Measurements from ENCODE around the gene GYS1. TPM values are rescaled to one million over a fixed set of nuclear protein-coding genes. Genes with fewer than 3 reads are reported as not detected.
A peak's percentile ranks its signal among the peaks of the same experiment; 100 is the strongest.

GYS1 gene
- total RNA-seq, 1 donor from 2014 or later = 56.2 TPM

DNA sequence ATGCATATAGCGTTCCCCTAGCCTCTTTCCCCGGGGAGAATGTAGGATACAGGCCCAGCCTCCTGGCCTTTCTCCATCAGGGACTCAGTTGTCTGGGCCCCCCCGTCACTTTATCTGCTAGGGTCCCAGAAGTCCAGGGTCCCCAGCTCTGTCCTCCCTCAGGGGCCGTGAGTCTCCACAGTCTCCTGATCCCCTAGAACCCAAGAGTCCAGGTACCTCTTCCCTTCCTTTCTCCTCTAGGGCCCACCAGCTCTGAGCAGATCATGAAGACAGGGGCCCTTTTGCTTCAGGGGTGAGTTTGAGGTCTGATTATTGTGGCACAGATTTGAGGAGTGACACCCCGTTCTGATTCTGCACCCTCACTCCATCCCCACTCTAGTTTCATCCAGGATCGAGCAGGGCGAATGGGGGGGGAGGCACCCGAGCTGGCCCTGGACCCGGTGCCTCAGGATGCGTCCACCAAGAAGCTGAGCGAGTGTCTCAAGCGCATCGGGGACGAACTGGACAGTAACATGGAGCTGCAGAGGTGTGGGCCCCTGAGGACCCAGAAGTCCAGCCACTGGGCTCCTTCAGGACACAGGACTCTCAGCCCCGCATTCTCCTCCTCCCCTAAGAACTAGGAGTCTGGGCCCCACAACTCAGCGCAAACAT is 37.7 kb downstream of the GYS1 start:
- DNase-seq (ENCODE audit: low read depth, low spot score) = no peak
- no peaks in the 10 kb centered on the region for H3K27me3 Mint-ChIP-seq (ENCODE audit: low read depth)
- peaks cover 11% of the 10 kb centered on the region for H3K36me3 Mint-ChIP-seq (ENCODE audit: low read depth)
- H3K4me3 Mint-ChIP-seq = peak overlapping the region; percentile 87
- TF ChIP-seq, protein P1, sequence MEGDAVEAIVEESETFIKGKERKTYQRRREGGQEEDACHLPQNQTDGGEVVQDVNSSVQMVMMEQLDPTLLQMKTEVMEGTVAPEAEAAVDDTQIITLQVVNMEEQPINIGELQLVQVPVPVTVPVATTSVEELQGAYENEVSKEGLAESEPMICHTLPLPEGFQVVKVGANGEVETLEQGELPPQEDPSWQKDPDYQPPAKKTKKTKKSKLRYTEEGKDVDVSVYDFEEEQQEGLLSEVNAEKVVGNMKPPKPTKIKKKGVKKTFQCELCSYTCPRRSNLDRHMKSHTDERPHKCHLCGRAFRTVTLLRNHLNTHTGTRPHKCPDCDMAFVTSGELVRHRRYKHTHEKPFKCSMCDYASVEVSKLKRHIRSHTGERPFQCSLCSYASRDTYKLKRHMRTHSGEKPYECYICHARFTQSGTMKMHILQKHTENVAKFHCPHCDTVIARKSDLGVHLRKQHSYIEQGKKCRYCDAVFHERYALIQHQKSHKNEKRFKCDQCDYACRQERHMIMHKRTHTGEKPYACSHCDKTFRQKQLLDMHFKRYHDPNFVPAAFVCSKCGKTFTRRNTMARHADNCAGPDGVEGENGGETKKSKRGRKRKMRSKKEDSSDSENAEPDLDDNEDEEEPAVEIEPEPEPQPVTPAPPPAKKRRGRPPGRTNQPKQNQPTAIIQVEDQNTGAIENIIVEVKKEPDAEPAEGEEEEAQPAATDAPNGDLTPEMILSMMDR (conservative IDR thresholded peaks at IDR 0.05) = no peak
- H3K9me3 Mint-ChIP-seq = no peaks in the 10 kb centered on the region
- peak overlapping the region; percentile 35 for H3K27ac Mint-ChIP-seq (ENCODE audit: unreplicated experiment)
- peaks cover 22% of the 10 kb centered on the region for H3K4me1 Mint-ChIP-seq

DNA sequence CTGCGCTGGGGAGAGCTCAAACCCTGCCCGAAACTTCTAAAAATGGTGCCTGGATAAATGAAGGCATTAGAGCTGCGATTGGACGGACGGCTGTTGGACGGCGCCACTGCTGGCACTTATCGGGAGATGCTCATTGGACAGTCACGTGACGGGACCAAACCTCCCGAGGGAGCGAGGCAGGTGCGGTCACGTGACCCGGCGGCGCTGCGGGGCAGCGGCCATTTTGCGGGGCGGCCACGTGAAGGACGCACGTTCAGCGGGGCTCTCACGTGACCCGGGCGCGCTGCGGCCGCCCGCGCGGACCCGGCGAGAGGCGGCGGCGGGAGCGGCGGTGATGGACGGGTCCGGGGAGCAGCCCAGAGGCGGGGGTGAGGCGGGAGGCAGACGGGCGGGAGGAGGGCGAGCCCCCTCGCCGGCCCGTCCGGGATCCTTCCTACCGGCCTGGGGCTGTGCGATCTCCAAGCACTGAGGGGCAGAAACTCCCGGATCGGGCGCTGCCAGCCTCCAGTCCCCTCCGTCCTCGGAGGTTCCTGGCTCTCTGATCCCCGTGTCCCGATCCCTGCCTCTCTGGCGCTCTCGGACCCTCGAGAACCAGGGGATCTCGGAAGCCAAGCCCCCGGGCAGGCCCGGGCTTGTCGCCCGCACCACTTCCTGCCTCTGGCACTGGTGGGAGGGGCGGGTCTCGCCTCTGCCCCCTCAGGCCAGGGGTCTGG is 38.4 kb downstream of the GYS1 start, which contains the start of gene BAX:
Gene BAX (plus strand): TSS at position 281 of the 713 bp plus-strand sequence. CDS start 54 bp downstream, at position 335.
- TF ChIP-seq, protein P1 (conservative IDR thresholded peaks at IDR 0.05) = no peak
- H3K4me3 Mint-ChIP-seq = peak within 1 kb of the TSS; percentile 87
- H3K27ac Mint-ChIP-seq (ENCODE audit: unreplicated experiment) = peak within 1 kb of the TSS; percentile 87
- peaks cover 22% of the 10 kb centered on the region for H3K4me1 Mint-ChIP-seq
- H3K27me3 Mint-ChIP-seq (ENCODE audit: low read depth) = no peaks in the 10 kb centered on the region
- peaks cover 11% of the 10 kb centered on the region for H3K36me3 Mint-ChIP-seq (ENCODE audit: low read depth)
- peak; percentile 98 for DNase-seq (ENCODE audit: low read depth, low spot score)
- no peaks in the 10 kb centered on the region for H3K9me3 Mint-ChIP-seq

DNA sequence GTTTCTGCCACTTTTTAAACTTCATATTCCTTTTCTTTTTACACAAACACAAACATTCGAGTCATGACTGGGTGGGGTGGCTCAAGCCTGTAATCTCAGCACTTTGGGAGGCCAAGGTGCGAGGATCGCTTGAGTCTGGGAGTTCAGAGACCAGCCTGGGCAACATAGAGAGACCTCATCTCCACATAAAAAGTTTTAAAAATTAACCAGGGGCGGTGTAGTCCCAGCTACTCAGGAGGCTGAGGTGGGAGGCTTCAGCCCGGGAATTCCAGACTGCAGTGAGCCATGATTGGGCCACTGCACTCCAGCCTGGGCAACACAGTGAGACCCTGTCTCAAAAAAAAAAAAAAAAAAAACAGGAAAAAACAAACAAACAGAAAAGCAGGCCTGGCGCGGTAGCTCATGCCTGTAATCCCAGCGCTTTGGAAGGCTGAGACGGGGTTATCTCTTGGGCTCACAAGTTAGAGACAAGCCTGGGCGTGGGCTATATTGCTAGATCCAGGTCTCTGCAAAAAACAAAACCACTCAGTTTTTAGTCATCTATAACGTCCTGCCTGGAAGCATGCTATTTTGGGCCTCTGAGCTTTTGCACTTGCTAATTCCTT is 39.0 kb downstream of the GYS1 start:
- TF ChIP-seq, protein P1 (conservative IDR thresholded peaks at IDR 0.05) = no peak
- Mint-ChIP-seq H3K9me3 (no peaks in the 10 kb centered on the region), H3K4me1 (peaks cover 22% of the 10 kb centered on the region), H3K4me3 (peak overlapping the region; percentile 86), H3K36me3 (ENCODE audit: low read depth) (peaks cover 11% of the 10 kb centered on the region), H3K27me3 (ENCODE audit: low read depth) (no peaks in the 10 kb centered on the region), H3K27ac (ENCODE audit: unreplicated experiment) (peak overlapping the region; percentile 87)
- DNase-seq (ENCODE audit: low read depth, low spot score) = no peak

DNA sequence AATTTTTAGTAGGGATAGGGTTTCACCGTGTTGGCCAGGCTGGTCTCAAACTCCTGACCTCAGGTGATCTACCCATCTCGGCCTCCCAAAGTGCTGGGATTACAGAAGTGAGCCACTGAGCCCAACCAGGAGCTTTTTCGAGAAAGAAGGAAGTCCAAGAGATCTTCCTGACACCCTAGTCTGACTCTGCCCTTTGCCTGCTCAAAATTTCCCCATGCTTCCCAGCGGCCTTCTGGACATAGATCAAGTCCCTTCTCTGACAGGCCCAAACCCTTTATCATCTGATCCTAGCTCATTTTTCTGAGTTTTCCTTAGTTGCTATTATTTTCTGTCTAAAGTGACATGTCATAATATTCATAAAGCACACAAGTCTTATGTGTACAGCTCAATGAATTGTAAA is 40.0 kb downstream of the GYS1 start:
- H3K4me3 Mint-ChIP-seq = peak overlapping the region; percentile 10
- H3K36me3 Mint-ChIP-seq (ENCODE audit: low read depth) = peaks cover 8% of the 10 kb centered on the region

DNA sequence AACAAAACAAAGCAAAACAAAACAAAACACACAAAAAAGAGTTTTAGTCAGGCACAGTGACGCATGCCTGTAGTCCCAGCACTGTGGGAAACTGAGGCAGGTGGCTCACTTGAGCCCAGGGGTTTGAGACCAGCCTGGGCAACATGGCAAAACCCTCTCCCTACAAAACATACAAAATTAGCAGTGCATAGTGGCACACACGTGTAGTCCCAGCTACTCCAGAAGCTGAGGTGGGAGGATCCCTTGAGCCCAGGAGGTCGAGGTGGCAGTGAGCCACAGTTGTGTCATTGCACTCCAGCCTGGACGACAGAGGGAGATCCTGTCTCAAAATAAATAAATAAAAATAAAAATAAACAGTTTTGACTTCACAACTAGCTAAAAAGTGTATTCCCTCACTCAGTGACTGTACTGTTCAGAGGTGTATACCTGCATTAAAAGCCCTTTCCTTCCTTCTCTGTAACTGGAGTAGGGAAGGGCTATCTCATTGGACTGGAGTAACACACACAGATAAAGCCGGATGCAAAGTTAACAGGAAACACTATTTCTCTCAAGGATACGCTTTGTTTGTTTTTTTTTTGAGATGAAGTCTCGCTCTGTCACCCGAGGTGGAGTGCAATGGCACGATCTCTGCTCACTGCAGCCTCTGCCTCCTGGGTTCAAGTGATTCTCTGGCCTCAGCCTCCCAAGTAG is 42.1 kb downstream of the GYS1 start:
- no peak overlapping the region for H3K27ac Mint-ChIP-seq (ENCODE audit: unreplicated experiment)
- no peaks in the 10 kb centered on the region for H3K27me3 Mint-ChIP-seq (ENCODE audit: low read depth)
- no peak for DNase-seq (ENCODE audit: low read depth, low spot score)
- peaks cover 13% of the 10 kb centered on the region for H3K4me1 Mint-ChIP-seq
- peaks cover 2% of the 10 kb centered on the region for H3K9me3 Mint-ChIP-seq
- no peak overlapping the region for H3K4me3 Mint-ChIP-seq
- no peaks in the 10 kb centered on the region for H3K36me3 Mint-ChIP-seq (ENCODE audit: low read depth)
- TF ChIP-seq, protein P1 (conservative IDR thresholded peaks at IDR 0.05) = no peak

More for the DNA sequence above, 40.0 kb downstream of the GYS1 start:
- H3K9me3 Mint-ChIP-seq = peaks cover 2% of the 10 kb centered on the region
- TF ChIP-seq, protein P1 (conservative IDR thresholded peaks at IDR 0.05) = no peak
- no peak for DNase-seq (ENCODE audit: low read depth, low spot score)
- H3K27me3 Mint-ChIP-seq (ENCODE audit: low read depth) = no peaks in the 10 kb centered on the region
- H3K4me1 Mint-ChIP-seq = peaks cover 22% of the 10 kb centered on the region
- H3K27ac Mint-ChIP-seq (ENCODE audit: unreplicated experiment) = no peak overlapping the region

All from neural crest cell (in vitro differentiated cells).